Keratinocyte (primary cell): Measurements from ENCODE around the gene NHERF2.

Experiments used
- CTCF ChIP-seq, 3 experiments: IDR thresholded peaks in 1 of 3; conservative IDR thresholded peaks in 1 of 3; optimal IDR thresholded peaks in 1 of 3; 2 replicates in 2 of 3; 3 replicates in 1 of 3; pipeline versions ENCODE3 to v1.5.1; 2011; ENCODE audit warnings: low read length in 3 of 3, mild to moderate bottlenecking in 3 of 3, moderate library complexity in 2 of 3, control low read depth in 1 of 3, inconsistent platforms in 1 of 3; ENCODE audit not compliant: insufficient read depth in 2 of 3; ENCODE audit errors: extremely low read depth in 1 of 3
- EZH2 ChIP-seq: IDR thresholded peaks from one replicate; pipeline ENCODE4 v1.6.1; 2012; ENCODE audit warnings: inconsistent platforms, mild to moderate bottlenecking, low read length, moderate library complexity

GRCh38 chr16:2054543-2055245 is 28.0 kb downstream of the NHERF2 start:
- TF ChIP-seq CTCF (optimal IDR thresholded peaks at IDR 0.05 in 1 of 3, IDR thresholded peaks at IDR 0.05 in 1 of 3, conservative IDR thresholded peaks at IDR 0.05 in 1 of 3; ENCODE audit: extremely low read depth in 1 of 3, insufficient read depth in 2 of 3, low read length in 3 of 3) (no peak), EZH2 (no peak)
